HG02798 (cell line): ENCODE results near the gene CALHM1.
"Not testable (repeated sequence)": the region's sequence is repeated elsewhere in the genome, so short reads cannot be mapped to it uniquely, and the experiment has no call there.

Experiments used
- ATAC-seq: cut with Tn5 transposase; IDR thresholded peaks from one replicate; pipeline ENCODE4 v1.9.1; 2021; ENCODE audit warnings: mild to moderate bottlenecking; ENCODE audit not compliant: unreplicated experiment, poor library complexity

CALHM1 gene

GRCh38 chr10:103440416-103440815, 18.3 kb downstream of the CALHM1 start:
- no peak for ATAC-seq

GRCh38 chr10:103439776-103440175, 18.9 kb downstream of the CALHM1 start:
- ATAC-seq: no peak

- no peak for ATAC-seq
Measured at GRCh38 chr10:103433858-103434257, 24.8 kb downstream of the CALHM1 start.

GRCh38 chr10:103431902-103432301, 26.8 kb downstream of the CALHM1 start:
- no peak for ATAC-seq

GRCh38 chr10:103429647-103430046, 29.1 kb downstream of the CALHM1 start:
- no peak for ATAC-seq

GRCh38 chr10:103428989-103429643, 29.6 kb downstream of the CALHM1 start:
- no peak for ATAC-seq

GRCh38 chr10:103427866-103428265, 30.8 kb downstream of the CALHM1 start:
- ATAC-seq: no peak

- ATAC-seq: no peak
Measured at GRCh38 chr10:103423748-103424147, 35.0 kb downstream of the CALHM1 start.

- ATAC-seq: no peak
Measured at GRCh38 chr10:103419101-103419500, 39.6 kb downstream of the CALHM1 start.

GRCh38 chr10:103417601-103418000, 41.1 kb downstream of the CALHM1 start:
- ATAC-seq: no peak

- not testable (repeated sequence) for ATAC-seq
Measured at GRCh38 chr10:103417148-103417469, 41.6 kb downstream of the CALHM1 start.

- ATAC-seq: no peak
Measured at GRCh38 chr10:103416436-103417147, 42.1 kb downstream of the CALHM1 start.

GRCh38 chr10:103415581-103415980, 43.1 kb downstream of the CALHM1 start:
- ATAC-seq: no peak

GRCh38 chr10:103413564-103413963, 45.1 kb downstream of the CALHM1 start:
- no peak for ATAC-seq
